NCI-H345 (cell line): ENCODE data around the gene OS9.
"Not testable (repeated sequence)": the region's sequence is repeated elsewhere in the genome, so short reads cannot be mapped to it uniquely, and the experiment has no call there.

Source experiments
- DNase-seq: peaks from one replicate; lab custom pipeline; 2025; lab: John Stamatoyannopoulos, UW

OS9 gene

GRCh38 chr12:57693659-57694458 lies at the start of gene OS9:
OS9 (plus strand) TSS chr12:57694132; CDS start chr12:57694162, 30 bp downstream.
- peak; percentile 100 for DNase-seq

GRCh38 chr12:57645990-57646658 lies 47.8 kb upstream of the OS9 start:
- DNase-seq: peak; percentile 15

GRCh38 chr12:57646659-57647049 lies 47.3 kb upstream of the OS9 start:
- DNase-seq: not testable (repeated sequence)

GRCh38 chr12:57654042-57654441 lies 39.9 kb upstream of the OS9 start:
- DNase-seq: no peak

- DNase-seq: no peak
Observed at GRCh38 chr12:57655541-57656240, 38.2 kb upstream of the OS9 start.

GRCh38 chr12:57656408-57656807 lies 37.5 kb upstream of the OS9 start:
- not testable (repeated sequence) for DNase-seq

- DNase-seq: no peak
Observed at GRCh38 chr12:57657744-57658143, 36.2 kb upstream of the OS9 start.

- no peak for DNase-seq
Observed at GRCh38 chr12:57658890-57659289, 35.0 kb upstream of the OS9 start.

- no peak for DNase-seq
Observed at GRCh38 chr12:57661376-57661775, 32.6 kb upstream of the OS9 start.

GRCh38 chr12:57665066-57665820 lies 28.7 kb upstream of the OS9 start:
- not testable (repeated sequence) for DNase-seq

GRCh38 chr12:57666897-57667296 lies 27.0 kb upstream of the OS9 start:
- DNase-seq: no peak

- not testable (repeated sequence) for DNase-seq
Observed at GRCh38 chr12:57669691-57670090, 24.2 kb upstream of the OS9 start.

- DNase-seq: not testable (repeated sequence)
Observed at GRCh38 chr12:57671811-57672210, 22.1 kb upstream of the OS9 start.

GRCh38 chr12:57672801-57673200 lies 21.1 kb upstream of the OS9 start:
- DNase-seq: no peak

GRCh38 chr12:57674691-57675090 lies 19.2 kb upstream of the OS9 start:
- DNase-seq: no peak

GRCh38 chr12:57677947-57678346 lies 16.0 kb upstream of the OS9 start:
- DNase-seq: not testable (repeated sequence)

- no peak for DNase-seq
Observed at GRCh38 chr12:57679697-57680096, 14.2 kb upstream of the OS9 start.

GRCh38 chr12:57687862-57688261 lies 6.1 kb upstream of the OS9 start:
- DNase-seq: no peak

GRCh38 chr12:57688931-57689330 lies 5.0 kb upstream of the OS9 start:
- no peak for DNase-seq

- no peak for DNase-seq
Observed at GRCh38 chr12:57692500-57692899, 1.4 kb upstream of the OS9 start.

GRCh38 chr12:57693317-57693658 lies 644 bp upstream of the OS9 start:
- no peak for DNase-seq

- peak; percentile 47 for DNase-seq
Observed at GRCh38 chr12:57694459-57695019, 607 bp downstream of the OS9 start.
